Erythroblast (primary cell): ENCODE measurements around the gene AFF3.

ENCODE experiments used
- GATA1 ChIP-seq: IDR thresholded peaks from 2 replicates; pipeline ENCODE4 v1.6.1; 2011; ENCODE audit warnings: low read depth, mild to moderate bottlenecking, control low read depth, low read length, moderate library complexity
- POLR2A ChIP-seq: IDR thresholded peaks from 2 replicates; pipeline ENCODE4 v1.6.1; 2011; ENCODE audit warnings: mild to moderate bottlenecking, low read length

GRCh38 chr2:99652862-99653261 is 489.5 kb downstream of the AFF3 start:
- TF ChIP-seq POLR2A: no peak
- no peak for TF ChIP-seq GATA1
